ENCODE measurements around the gene COL4A2. TPM values are rescaled to one million over a fixed set of nuclear protein-coding genes. Genes with fewer than 3 reads are reported as not detected.

Gene COL4A2
- polyA plus RNA-seq, 1 donor (not counting 4 experiments of a cell fraction or from before 2014, with no cell fraction given) = 30.7 TPM

- peaks cover 2% of the 10 kb centered on the region for H4K20me1 ChIP-seq (ENCODE audit: control insufficient read depth, extremely low read depth, insufficient read depth, low read length)
- no peaks in the 10 kb centered on the region for H3K9me3 ChIP-seq (ENCODE audit: control insufficient read depth, low read depth, low read length)
- H3K9ac ChIP-seq (ENCODE audit: control insufficient read depth, extremely low read depth, insufficient read depth, low read length) = no peak overlapping the region
- no peak overlapping the region for H2AFZ ChIP-seq (ENCODE audit: control insufficient read depth, low read length)
- no peak overlapping the region for H3K4me3 ChIP-seq (ENCODE audit: control insufficient read depth in 2 of 3, extremely low read depth in 1 of 3, insufficient read depth in 2 of 3, low read depth in 1 of 3, low read length in 3 of 3)
- H3K27ac ChIP-seq (ENCODE audit: control insufficient read depth, insufficient read depth, low read length) = no peak overlapping the region
- H3K4me2 ChIP-seq (ENCODE audit: control insufficient read depth, extremely low read depth, insufficient read depth, low read depth, low read length) = no peak overlapping the region
- peaks cover 36% of the 10 kb centered on the region for H3K4me1 ChIP-seq (ENCODE audit: control insufficient read depth, extremely low read depth, insufficient read depth, low read length)
- FAIRE-seq = no peak
- TF ChIP-seq CTCF (optimal IDR thresholded peaks at IDR 0.05 in 1 of 3, IDR thresholded peaks at IDR 0.05 in 1 of 3, conservative IDR thresholded peaks at IDR 0.05 in 1 of 3; ENCODE audit: extremely low read depth in 1 of 3, insufficient read depth in 2 of 3, low read length in 3 of 3) (no peak), EZH2 (IDR thresholded peaks at IDR 0.05; ENCODE audit: low read length) (no peak)
- H3K9me1 ChIP-seq (ENCODE audit: control insufficient read depth, extremely low read depth, insufficient read depth, low read length) = peaks cover 3% of the 10 kb centered on the region
- dilution Hi-C loops (cut with MboI; ENCODE audit: extremely low pct_ligation_motif_present, low sequenced_read_pairs) = no loop called here
- peaks cover 43% of the 10 kb centered on the region for H3K79me2 ChIP-seq (ENCODE audit: control insufficient read depth, insufficient read depth, low read length)
- DNase-seq (ENCODE audit: low read depth, low spot score) = no peak
- H3K27me3 ChIP-seq (ENCODE audit: control insufficient read depth, extremely low read depth, insufficient read depth, low read length) = no peaks in the 10 kb centered on the region
- no peaks in the 10 kb centered on the region for H3K36me3 ChIP-seq (ENCODE audit: control insufficient read depth in 2 of 2, extremely low read depth in 1 of 2, insufficient read depth in 2 of 2, low read length in 2 of 2)
These were observed 43.4 kb downstream of the COL4A2 start for GRCh38 chr13:110350509-110350908.

- Histone ChIP-seq H4K20me1 (ENCODE audit: control insufficient read depth, extremely low read depth, insufficient read depth, low read length) (peaks cover 2% of the 10 kb centered on the region), H3K4me3 (ENCODE audit: control insufficient read depth in 2 of 3, extremely low read depth in 1 of 3, insufficient read depth in 2 of 3, low read depth in 1 of 3, low read length in 3 of 3) (no peak overlapping the region), H3K4me1 (ENCODE audit: control insufficient read depth, extremely low read depth, insufficient read depth, low read length) (peaks cover 24% of the 10 kb centered on the region), H2AFZ (ENCODE audit: control insufficient read depth, low read length) (no peak overlapping the region), H3K9me1 (ENCODE audit: control insufficient read depth, extremely low read depth, insufficient read depth, low read length) (peaks cover 3% of the 10 kb centered on the region), H3K9ac (ENCODE audit: control insufficient read depth, extremely low read depth, insufficient read depth, low read length) (no peak overlapping the region), H3K79me2 (ENCODE audit: control insufficient read depth, insufficient read depth, low read length) (peaks cover 44% of the 10 kb centered on the region), H3K36me3 (ENCODE audit: control insufficient read depth in 2 of 2, extremely low read depth in 1 of 2, insufficient read depth in 2 of 2, low read length in 2 of 2) (no peaks in the 10 kb centered on the region), H3K4me2 (ENCODE audit: control insufficient read depth, extremely low read depth, insufficient read depth, low read depth, low read length) (no peak overlapping the region), H3K27ac (ENCODE audit: control insufficient read depth, insufficient read depth, low read length) (no peak overlapping the region), H3K9me3 (ENCODE audit: control insufficient read depth, low read depth, low read length) (no peaks in the 10 kb centered on the region), H3K27me3 (ENCODE audit: control insufficient read depth, extremely low read depth, insufficient read depth, low read length) (no peaks in the 10 kb centered on the region)
- FAIRE-seq (peak; percentile 26), DNase-seq (ENCODE audit: low read depth, low spot score) (no peak)
- dilution Hi-C loops (cut with MboI; ENCODE audit: extremely low pct_ligation_motif_present, low sequenced_read_pairs) = no loop called here
- no peak for TF ChIP-seq CTCF (optimal IDR thresholded peaks at IDR 0.05 in 1 of 3, IDR thresholded peaks at IDR 0.05 in 1 of 3, conservative IDR thresholded peaks at IDR 0.05 in 1 of 3; ENCODE audit: extremely low read depth in 1 of 3, insufficient read depth in 2 of 3, low read length in 3 of 3)
- TF ChIP-seq EZH2 (IDR thresholded peaks at IDR 0.05; ENCODE audit: low read length) = no peak
These were observed 44.7 kb downstream of the COL4A2 start for GRCh38 chr13:110351636-110352420.

Data from keratinocyte (primary cell).